ENCODE data around the gene KLHL17. TPM values are rescaled to one million over a fixed set of nuclear protein-coding genes. Genes with fewer than 3 reads are reported as not detected.

Gene KLHL17
- total and polyA plus RNA-seq, 3 donors from 2014 or later = 16.0 to 36.4 (median 34.9) TPM

DNA sequence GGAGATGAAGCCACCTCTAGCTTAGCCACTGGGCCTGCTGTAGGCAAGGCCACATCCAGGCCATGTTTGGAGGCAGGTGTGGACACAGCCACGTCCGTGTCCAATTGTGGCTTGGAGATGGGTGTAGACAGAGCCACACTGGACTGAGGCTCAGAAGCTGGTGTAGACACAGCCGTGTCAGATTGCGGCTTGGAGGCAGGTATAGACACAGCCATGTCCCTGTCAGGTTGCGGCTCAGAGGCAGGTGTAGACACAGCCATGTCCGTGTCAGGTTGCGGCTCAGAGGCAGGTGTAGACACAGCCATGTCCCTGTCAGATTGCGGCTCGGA lies 19.3 kb downstream of the KLHL17 start:
- no peak overlapping the region for H3K27ac ChIP-seq
- H3K4me1 ChIP-seq = peaks cover 5% of the 10 kb centered on the region
- DNase-seq = no peak
- no peaks in the 10 kb centered on the region for H3K9me3 ChIP-seq
- H3K4me3 ChIP-seq = no peak overlapping the region
- no peaks in the 10 kb centered on the region for H3K27me3 ChIP-seq
- WGBS, 2 donors = 97 to 99% methylated on average over 6 to 9 of the region's 9 CpGs
- intact Hi-C loops (cut with DNase I; ENCODE audit: low total_unique reads) = loop anchor here (10.0 kb wide), 1 partner anchor 75 kb away; no protein-coding TSS in a partner anchor
- TF ChIP-seq POLR2A (IDR thresholded peaks at IDR 0.05) = no peak
- TF ChIP-seq CTCF (IDR thresholded peaks at IDR 0.05) = no peak
- no peaks in the 10 kb centered on the region for H3K36me3 ChIP-seq (ENCODE audit: low read depth, missing control alignments)

DNA sequence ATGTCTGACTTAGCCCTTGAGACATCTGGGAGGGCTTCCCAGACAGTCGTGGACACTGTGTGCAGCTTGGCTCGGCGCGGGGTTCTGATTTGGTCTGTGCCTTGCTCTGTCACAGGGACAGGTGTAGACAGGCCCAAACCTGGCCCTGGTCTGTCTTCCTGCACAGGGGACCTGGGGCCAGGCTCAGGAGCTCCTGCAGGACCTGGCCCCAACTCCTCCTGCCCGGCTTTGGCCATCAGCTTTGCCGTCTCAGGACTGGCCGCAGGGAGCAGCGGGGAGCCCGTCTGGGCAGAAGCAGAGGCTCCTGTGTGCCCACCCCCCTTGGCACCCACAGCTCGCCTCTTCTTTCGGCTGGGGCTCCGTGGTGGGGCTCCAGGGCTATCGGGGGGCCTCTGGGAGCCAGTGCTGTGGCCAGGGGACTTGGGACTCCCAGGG lies 19.8 kb downstream of the KLHL17 start:
- Histone ChIP-seq H3K4me3 (no peak overlapping the region), H3K4me1 (peaks cover 5% of the 10 kb centered on the region), H3K9me3 (no peaks in the 10 kb centered on the region), H3K36me3 (ENCODE audit: low read depth, missing control alignments) (no peaks in the 10 kb centered on the region), H3K27ac (no peak overlapping the region), H3K27me3 (no peaks in the 10 kb centered on the region)
- 87 to 92% methylated on average over 5 to 13 of the region's 13 CpGs for WGBS, 2 donors
- no peak for TF ChIP-seq CTCF (IDR thresholded peaks at IDR 0.05)
- TF ChIP-seq POLR2A (IDR thresholded peaks at IDR 0.05) = no peak
- no peak for DNase-seq
- intact Hi-C loops (cut with DNase I; ENCODE audit: low total_unique reads) = no loop called here

GRCh38 chr1:980602-981395 lies 20.4 kb downstream of the KLHL17 start:
- Histone ChIP-seq H3K9me3 (no peaks in the 10 kb centered on the region), H3K36me3 (ENCODE audit: low read depth, missing control alignments) (no peaks in the 10 kb centered on the region), H3K4me3 (no peak overlapping the region), H3K27me3 (no peaks in the 10 kb centered on the region), H3K27ac (no peak overlapping the region), H3K4me1 (peaks cover 5% of the 10 kb centered on the region)
- intact Hi-C loops (cut with DNase I; ENCODE audit: low total_unique reads) = no loop called here
- TF ChIP-seq CTCF (IDR thresholded peaks at IDR 0.05) (no peak), POLR2A (IDR thresholded peaks at IDR 0.05) (no peak)
- 80 to 83% methylated on average over 21 to 35 of the region's 35 CpGs for WGBS, 2 donors
- DNase-seq = no peak

- WGBS, 2 donors = 78 to 93% methylated on average over 5 to 21 of the region's 21 CpGs
- Histone ChIP-seq H3K4me3 (no peak overlapping the region), H3K4me1 (no peaks in the 10 kb centered on the region), H3K9me3 (no peaks in the 10 kb centered on the region), H3K27ac (no peak overlapping the region), H3K27me3 (no peaks in the 10 kb centered on the region), H3K36me3 (ENCODE audit: low read depth, missing control alignments) (no peaks in the 10 kb centered on the region)
- no peak for DNase-seq
- intact Hi-C loops (cut with DNase I; ENCODE audit: low total_unique reads) = no loop called here
- no peak for TF ChIP-seq CTCF (IDR thresholded peaks at IDR 0.05)
- TF ChIP-seq POLR2A (IDR thresholded peaks at IDR 0.05) = no peak
Observed at GRCh38 chr1:981491-981954, 21.1 kb downstream of the KLHL17 start.
